K562 (cell line): ENCODE measurements around the gene TRAIP. TPM values are rescaled to one million over a fixed set of nuclear protein-coding genes. Genes with fewer than 3 reads are reported as not detected.

Source experiments
- CREB5 ChIP-seq: fragments of 250-450 bp; sonication (Bioruptor Pico); IDR thresholded peaks from 2 replicates; pipeline ENCODE4 v1.5.0; 2020; ENCODE audit warnings: mild to moderate bottlenecking
- CTBP1 ChIP-seq: fragments of 450-650 bp; IDR thresholded peaks from 2 replicates; pipeline ENCODE4 v1.6.1; 2016; ENCODE audit warnings: borderline replicate concordance
- HIVEP1 ChIP-seq: fragments of 250-450 bp; sonication (Bioruptor Pico); IDR thresholded peaks from 2 replicates; pipeline ENCODE4 v1.4.0; 2020; ENCODE audit warnings: mild to moderate bottlenecking
- JUN ChIP-seq, 2 experiments: sonication (generic) in 1 of 2; formaldehyde crosslinking in 1 of 2; IDR thresholded peaks; 2 replicates each; pipeline versions ENCODE4 v1.6.1 to v1.8.0; 2012 to 2022; ENCODE audit warnings: borderline replicate concordance in 2 of 2, mild to moderate bottlenecking in 2 of 2, improper control_type of control experiment in 1 of 2, low read depth in 1 of 2, low read length in 1 of 2, missing genetic modification reagents in 1 of 2
- MAFF ChIP-seq: IDR thresholded peaks from 2 replicates; pipeline ENCODE4 v1.6.1; 2012; ENCODE audit warnings: low read length, improper control_type of control experiment
- MECOM ChIP-seq: fragments of 250-450 bp; sonication (Bioruptor Pico); IDR thresholded peaks from 2 replicates; pipeline ENCODE4 v1.8.0; 2022; ENCODE audit warnings: inconsistent platforms
- NFIC ChIP-seq: fragments of 450-650 bp; IDR thresholded peaks from 2 replicates; pipeline ENCODE4 v1.6.1; 2017; ENCODE audit warnings: mild to moderate bottlenecking, inconsistent platforms
- PKNOX1 ChIP-seq: fragments of 450-650 bp; IDR thresholded peaks from 2 replicates; pipeline ENCODE4 v1.6.1; 2016
- POLR2AphosphoS5 ChIP-seq: IDR thresholded peaks from 2 replicates; pipeline ENCODE4 v1.6.1; 2011; ENCODE audit warnings: mild to moderate bottlenecking, low read depth, low read length, moderate library complexity; ENCODE audit not compliant: control insufficient read depth, insufficient read depth
- RERE ChIP-seq: sonication (generic); formaldehyde crosslinking; IDR thresholded peaks from 2 replicates; pipeline ENCODE4 v1.8.0; 2023; ENCODE audit warnings: missing genetic modification reagents, mild to moderate bottlenecking, borderline replicate concordance
- TAF9B ChIP-seq: fragments of 450-650 bp; IDR thresholded peaks from 2 replicates; pipeline ENCODE4 v1.6.1; 2018; ENCODE audit warnings: mild to moderate bottlenecking; ENCODE audit not compliant: partially characterized antibody
- THAP7 ChIP-seq: fragments of 250-450 bp; sonication (Bioruptor Pico); IDR thresholded peaks from 2 replicates; pipeline ENCODE4 v1.5.0; 2021
- ZFP36 ChIP-seq: fragments of 150-350 bp; IDR thresholded peaks from 2 replicates; pipeline ENCODE4 v1.6.1; 2018; ENCODE audit warnings: low read length, low read depth; ENCODE audit not compliant: partially characterized antibody
- ZNF280A ChIP-seq: fragments of 450-650 bp; IDR thresholded peaks from 2 replicates; pipeline ENCODE4 v1.6.1; 2018; ENCODE audit warnings: mild to moderate bottlenecking, low read depth; ENCODE audit not compliant: partially characterized antibody
- ZNF583 ChIP-seq: fragments of 250-450 bp; sonication (Bioruptor Pico); IDR thresholded peaks from 2 replicates; pipeline ENCODE4 v1.4.0; 2020
- ZNF780A ChIP-seq: fragments of 250-450 bp; sonication (Bioruptor Pico); IDR thresholded peaks from 2 replicates; pipeline ENCODE4 v1.5.0; 2021; ENCODE audit warnings: mild to moderate bottlenecking
- polyA plus RNA-seq, 8 experiments: library from polyadenylated mRNA; depleted of rRNA in 4 of 8; stranded (reverse) in 5 of 8; unstranded in 3 of 8; fragments of >200 nt; fragmentation: Nextera tagmentation in 2 of 8; fragmentation: Illumina TruSeq in 1 of 8; extraction: Ambion mirVana in 2 of 8; extraction: Trizol in 1 of 8; gene quantifications; 2 replicates each; pipeline versions ENCODE4 v1.2.1 to v1.2.3, GENCODE V29; 2011 to 2014; ENCODE audit warnings: inconsistent platforms in 1 of 8, missing spikeins in 1 of 8
- total RNA-seq, 7 experiments: library from RNA; depleted of rRNA in 6 of 7; stranded (reverse); fragments of >200 nt in 6 of 7; fragmentation: Illumina TruSeq in 2 of 7; extraction: Trizol in 2 of 7; gene quantifications; 2 replicates each; pipeline versions ENCODE4 v1.2.1 to v1.2.3, GENCODE V29; 2011 to 2021; ENCODE audit warnings: low replicate concordance in 1 of 7

TRAIP gene
- total and polyA plus RNA-seq, 9 of the 15 experiments (the other 6 are each of a cell fraction or from before 2014, with no cell fraction given): 14.3 to 38.6 (median 21.2) TPM

- TF ChIP-seq RERE (CRISPR knock-in tag) (no peak), ZNF780A (CRISPR knock-in tag) (no peak), POLR2AphosphoS5 (no peak), NFIC (no peak), ZFP36 (no peak), HIVEP1 (CRISPR knock-in tag) (no peak), MAFF (no peak), PKNOX1 (peak; percentile 95), CTBP1 (peak; percentile 49; the same call in 1 of the 2 replicates), ZNF280A (no peak), CREB5 (no peak), TAF9B (no peak), THAP7 (CRISPR knock-in tag) (no peak), ZNF583 (CRISPR knock-in tag) (no peak), JUN (IDR thresholded peaks at IDR 0.05; ENCODE audit: borderline replicate concordance, low read depth, low read length) (0 out of 2 replicates have a peak, but pooled peaks have one; percentile 16), JUN (CRISPR knock-in tag; IDR thresholded peaks at IDR 0.05; ENCODE audit: borderline replicate concordance) (no peak), MECOM (CRISPR knock-in tag) (peak; percentile 48; the same call in 1 of the 2 replicates)
Measured at GRCh38 chr3:49790626-49791411, 65.5 kb downstream of the TRAIP start (continued).
